GM21576 (cell line): ENCODE results near the gene GNLY.
"Not testable (repeated sequence)": the region's sequence is repeated elsewhere in the genome, so short reads cannot be mapped to it uniquely, and the experiment has no call there.

Experiments used
- ATAC-seq: cut with Tn5 transposase; IDR thresholded peaks from one replicate; pipeline ENCODE4 v1.9.1; 2021; ENCODE audit warnings: mild to moderate bottlenecking, moderate library complexity; ENCODE audit not compliant: unreplicated experiment

GNLY gene

GRCh38 chr2:85663594-85664565 is 30.3 kb upstream of the GNLY start:
- ATAC-seq = no peak

- no peak for ATAC-seq
Observed at GRCh38 chr2:85665264-85665937, 28.8 kb upstream of the GNLY start.

DNA sequence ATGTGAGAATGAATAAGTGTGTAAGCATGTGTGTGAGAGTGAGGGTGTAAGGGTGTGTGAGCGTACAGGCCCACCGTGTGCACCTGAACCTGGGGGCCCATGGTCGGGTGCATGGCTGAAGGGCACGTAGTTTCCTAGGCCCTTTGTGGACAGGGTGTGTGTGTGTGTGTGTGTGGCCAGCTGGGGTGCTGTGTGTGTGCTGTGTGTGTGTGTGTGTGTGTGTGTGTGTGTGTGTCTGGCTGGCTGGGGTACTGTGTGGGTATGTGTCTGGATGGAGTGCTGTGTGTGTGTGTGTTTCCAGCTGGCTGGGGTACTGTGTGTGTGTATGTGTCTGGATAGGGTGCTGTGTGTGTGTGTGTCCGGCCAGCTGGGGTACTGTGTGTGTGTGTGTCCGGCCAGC is 28.1 kb upstream of the GNLY start:
- no peak for ATAC-seq

- no peak for ATAC-seq
Observed at GRCh38 chr2:85666435-85667316, 27.5 kb upstream of the GNLY start.

GRCh38 chr2:85667561-85668008 is 26.6 kb upstream of the GNLY start:
- ATAC-seq = no peak

GRCh38 chr2:85668009-85668856 is 25.9 kb upstream of the GNLY start, which contains the start of gene SFTPB:
Gene SFTPB, minus strand, starts transcription at chr2:85668199. Its CDS starts 16 bp downstream, at chr2:85668183.
- no peak for ATAC-seq

DNA sequence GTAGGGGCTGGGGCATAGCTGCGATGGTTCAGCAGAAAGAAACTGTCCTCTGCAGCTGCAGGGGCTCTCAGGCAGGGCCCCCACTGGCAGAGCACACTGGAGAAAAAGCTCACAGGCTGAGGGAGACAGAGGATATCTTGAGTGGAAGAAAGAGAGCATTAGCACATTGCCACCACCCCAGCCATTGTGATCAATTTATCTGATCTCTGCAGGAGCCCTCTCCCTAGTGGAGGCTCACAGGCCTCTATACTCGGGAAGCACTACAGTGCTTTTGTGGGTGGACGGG is 25.4 kb upstream of the GNLY start:
- ATAC-seq = no peak

GRCh38 chr2:85669549-85669948 is 24.6 kb upstream of the GNLY start:
- ATAC-seq = peak; percentile 70

GRCh38 chr2:85670416-85670815 is 23.7 kb upstream of the GNLY start:
- not testable (repeated sequence) for ATAC-seq

DNA sequence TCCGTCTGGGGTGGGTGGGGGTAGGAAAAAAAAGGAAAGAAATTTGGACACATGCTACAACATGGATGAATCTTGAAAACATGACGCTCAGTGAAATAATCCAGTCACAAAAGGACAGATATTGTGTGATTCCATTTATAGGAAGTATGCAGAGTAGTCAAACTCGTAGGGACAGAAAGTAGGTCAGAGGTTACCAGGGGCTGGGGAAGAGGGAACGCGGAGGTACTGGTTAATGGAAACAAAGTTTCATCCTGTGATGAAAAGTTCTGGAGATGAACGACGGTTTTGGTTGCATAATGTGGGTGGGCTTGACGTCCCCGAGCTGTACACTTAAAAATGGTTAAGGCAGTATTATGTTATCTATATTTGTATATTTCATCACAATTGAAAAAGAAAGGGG is 21.7 kb upstream of the GNLY start:
- ATAC-seq = no peak

- no peak for ATAC-seq
Observed at GRCh38 chr2:85673716-85674375, 20.3 kb upstream of the GNLY start.

GRCh38 chr2:85674417-85674816 is 19.7 kb upstream of the GNLY start:
- no peak for ATAC-seq

GRCh38 chr2:85675427-85675826 is 18.7 kb upstream of the GNLY start:
- no peak for ATAC-seq

GRCh38 chr2:85675866-85676548 is 18.2 kb upstream of the GNLY start:
- ATAC-seq = no peak

- no peak for ATAC-seq
Observed at GRCh38 chr2:85678377-85678776, 15.8 kb upstream of the GNLY start.

DNA sequence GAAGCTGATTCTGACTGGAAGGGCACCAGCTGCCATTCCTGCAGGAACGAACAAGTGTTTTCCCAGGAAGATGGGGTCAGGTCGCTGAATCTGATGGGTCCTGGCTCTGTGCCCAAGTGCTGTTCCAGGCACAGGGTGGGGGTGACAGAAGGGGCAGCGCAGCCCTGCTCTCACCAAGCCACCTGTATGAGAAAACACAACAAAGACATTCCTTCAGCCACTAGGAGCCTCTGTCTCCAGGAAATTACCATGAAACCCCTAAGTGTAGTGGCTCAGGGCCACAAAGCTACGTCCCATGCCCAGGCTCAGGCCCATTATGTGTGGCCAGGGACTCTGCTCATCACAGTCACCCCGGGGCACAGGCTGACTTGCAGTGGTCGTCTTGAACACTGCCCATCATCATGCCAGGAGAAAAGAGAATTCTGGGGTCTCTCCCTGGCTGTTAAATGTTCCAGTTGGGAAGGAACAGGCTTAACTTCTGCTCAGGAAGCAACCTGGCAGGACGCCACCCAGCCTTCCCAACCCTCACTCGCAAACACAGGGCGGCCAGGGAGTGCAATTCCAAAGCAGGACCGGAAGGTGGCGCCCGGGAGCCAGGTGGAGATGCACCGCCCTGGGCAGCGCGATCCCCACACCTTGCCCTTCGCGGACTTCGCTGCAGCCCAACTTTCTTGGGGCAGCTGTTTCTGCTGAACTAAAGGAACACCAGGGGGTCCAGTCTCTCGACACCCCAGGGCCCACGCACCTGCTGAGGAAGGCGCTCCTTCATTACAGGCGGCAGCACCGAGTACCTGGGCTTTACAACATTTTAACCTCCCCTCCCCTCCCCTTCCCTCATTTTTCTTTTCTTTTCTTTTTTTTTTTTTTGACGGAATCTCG is 15.1 kb upstream of the GNLY start:
- peak; percentile 75 for ATAC-seq

DNA sequence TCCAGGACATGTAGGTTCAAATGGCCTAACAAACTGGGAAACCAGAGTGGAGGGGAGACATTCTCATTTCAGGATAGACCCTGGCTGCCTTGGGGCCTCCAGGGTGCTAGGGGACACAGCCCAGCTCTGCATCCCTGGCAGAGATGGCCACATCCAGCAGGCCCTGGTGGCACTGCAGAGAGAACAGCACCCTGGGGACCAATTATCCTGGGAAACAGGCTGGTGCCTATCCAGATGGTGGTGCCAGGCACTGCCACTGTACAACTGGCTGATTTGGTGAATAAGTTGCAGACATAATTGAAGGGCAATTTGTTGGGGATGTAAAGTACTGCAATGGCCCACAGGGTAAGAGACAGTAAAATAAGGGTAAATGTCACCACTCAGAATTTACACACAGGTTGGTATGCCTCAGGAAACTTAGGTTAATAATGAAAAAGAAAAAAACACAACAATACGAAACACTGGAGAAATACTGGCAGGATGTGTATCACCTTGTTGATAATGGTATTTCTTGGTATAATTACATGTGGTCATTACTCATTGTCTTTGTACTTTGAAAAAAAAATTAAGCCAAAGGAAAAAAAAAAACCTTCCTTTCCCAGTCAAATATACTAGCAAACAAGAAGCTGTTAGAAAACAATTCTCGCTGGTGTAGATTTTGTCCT is 13.3 kb upstream of the GNLY start:
- no peak for ATAC-seq

GRCh38 chr2:85681372-85681763 is 12.8 kb upstream of the GNLY start:
- ATAC-seq = no peak
